Ovary (tissue), 9 donors: ENCODE measurements around the gene QPRT. TPM values are rescaled to one million over a fixed set of nuclear protein-coding genes. Genes with fewer than 3 reads are reported as not detected.

Experiments used
- DNase-seq, 5 donors: peaks; one replicate each; pipeline ENCODE4 v3.0.0-alpha.2; 2019 to 2020
- H3K27ac ChIP-seq, 2 donors: fragments of 200-600 bp; one replicate each; pipeline versions ENCODE4 v1.5.1 to v1.8.0; 2019 to 2022
- H3K27me3 ChIP-seq: fragments of 200-600 bp; one replicate; pipeline ENCODE4 v1.8.0; 2022
- H3K36me3 ChIP-seq: fragments of 200-600 bp; sonication (generic); one replicate; pipeline ENCODE4 v1.5.1; 2019
- H3K4me1 ChIP-seq: one replicate; pipeline ENCODE4 v1.8.1; 2013; ENCODE audit warnings: mild to moderate bottlenecking, moderate library complexity; ENCODE audit not compliant: insufficient read depth
- H3K4me3 ChIP-seq: fragments of 200-600 bp; sonication (generic); one replicate; pipeline ENCODE4 v1.5.1; 2017
- H3K9me3 ChIP-seq, 2 donors: fragments of 200-600 bp in 1 of 2; sonication (generic) in 1 of 2; one replicate each; pipeline versions ENCODE4 v1.5.1 to v1.8.1; 2013 to 2019; ENCODE audit warnings: mild to moderate bottlenecking in 1 of 2, moderate library complexity in 1 of 2
- EP300 ChIP-seq: sonication (generic); formaldehyde crosslinking; IDR thresholded peaks from one replicate; pipeline ENCODE4 v1.6.1; 2017; ENCODE audit warnings: antibody characterized with exemption
- POLR2A ChIP-seq: fragments of 450-650 bp; IDR thresholded peaks from one replicate; pipeline ENCODE4 v1.6.1; 2017; ENCODE audit warnings: antibody characterized with exemption, mild to moderate bottlenecking, moderate library complexity
- WGBS, 3 donors: extraction: QIAGEN DNeasy Blood & Tissue Kit in 1 of 3; methylation state at CpG; one replicate each; pipeline versions ENCODE4 v1.1.5 to v1.1.7; 2013 to 2017; 5-methylcytosine and 5-hydroxymethylcytosine counted together
- intact Hi-C, 4 donors: fragments of 100-400 bp; cut with DNase I; formaldehyde crosslinking; loops; one replicate each; pipeline versions ENCODE4 v1.11.0 to v1.15.1; 2022 to 2023
- polyA plus RNA-seq, 2 donors: library from polyadenylated mRNA; stranded (reverse); fragments of 200-250 nt in 1 of 2; fragments of 350-450 nt in 1 of 2; fragmentation: Illumina TruSeq in 1 of 2; extraction: RNeasy Lipid Tissue Mini Kit (QIAGEN cat#74804) in 1 of 2; gene quantifications; one replicate each; pipeline ENCODE4 v1.2.3, GENCODE V29; 2013 to 2014
- total RNA-seq, 7 donors: library from RNA; depleted of rRNA in 2 of 7; stranded (reverse); fragments of >200 nt in 2 of 7; fragmentation: NEBNext Ultra II Directional in 3 of 7; extraction: Animal tissue kit (Norgen Biotek cat#: 25700) in 3 of 7; gene quantifications; one replicate each; pipeline versions ENCODE4 v1.1.0 to v1.2.4, GENCODE V29; 2016 to 2023
- TF ChIP-seq, protein P1 (sequence below), 3 donors: fragments of 450-650 bp in 2 of 3; fragments of 200-600 bp in 1 of 3; IDR thresholded peaks; one replicate each; pipeline versions ENCODE4 v1.5.1 to v1.8.0; 2016 to 2022; ENCODE audit warnings: antibody characterized with exemption in 3 of 3, mild to moderate bottlenecking in 1 of 3
- donor health status: DM: no; HTN: no; CAD: no; lungs with moderate emphysema.
- donor health status: DM: no; HTN: no; CAD: no.
- donor health status: Bipolar disorder and iron deficiency.
- donor health status: DM: yes; HTN: yes; CAD: no.
- donor health status: DM: no; HTN: no; CAD: no.
- donor health status: DM: yes; HTN: yes; CAD: no.

Gene QPRT
- total and polyA plus RNA-seq, 9 donors, result 21.4 to 67.9 (median 43.1) TPM

DNA sequence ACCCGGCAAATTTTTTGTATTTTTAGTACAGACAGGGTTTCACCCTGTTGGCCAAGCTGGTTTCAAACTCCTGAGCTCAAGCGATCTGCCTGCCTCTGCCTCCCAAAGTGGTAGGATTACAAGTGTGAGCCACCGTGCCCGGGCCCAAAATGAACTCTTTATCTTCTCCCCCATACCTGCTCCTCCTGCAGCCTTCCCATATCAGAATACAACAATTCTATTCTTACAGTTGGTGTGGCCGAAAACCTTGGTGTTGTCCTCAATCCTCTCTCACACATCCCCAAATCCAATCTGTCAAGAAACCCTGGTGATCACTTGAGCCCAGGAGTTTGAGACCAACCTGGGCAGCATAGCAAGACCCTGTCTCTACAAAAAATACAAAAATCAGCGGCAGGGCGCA, 35.4 kb upstream of the QPRT start:
- no peak overlapping the region for H3K27ac ChIP-seq
- 93 to 96% (median 95%) methylated on average over 7 of the region's 7 CpGs for WGBS, 3 donors
- intact Hi-C loops, result no loop called here
- no peak for DNase-seq
- H3K36me3 ChIP-seq, result no peaks in the 10 kb centered on the region
- H3K9me3 ChIP-seq, result no peaks in the 10 kb centered on the region
- no peak overlapping the region for H3K4me3 ChIP-seq
- no peaks in the 10 kb centered on the region for H3K27me3 ChIP-seq
- no peaks in the 10 kb centered on the region for H3K4me1 ChIP-seq
- TF ChIP-seq EP300, result no peak
- TF ChIP-seq, protein P1, sequence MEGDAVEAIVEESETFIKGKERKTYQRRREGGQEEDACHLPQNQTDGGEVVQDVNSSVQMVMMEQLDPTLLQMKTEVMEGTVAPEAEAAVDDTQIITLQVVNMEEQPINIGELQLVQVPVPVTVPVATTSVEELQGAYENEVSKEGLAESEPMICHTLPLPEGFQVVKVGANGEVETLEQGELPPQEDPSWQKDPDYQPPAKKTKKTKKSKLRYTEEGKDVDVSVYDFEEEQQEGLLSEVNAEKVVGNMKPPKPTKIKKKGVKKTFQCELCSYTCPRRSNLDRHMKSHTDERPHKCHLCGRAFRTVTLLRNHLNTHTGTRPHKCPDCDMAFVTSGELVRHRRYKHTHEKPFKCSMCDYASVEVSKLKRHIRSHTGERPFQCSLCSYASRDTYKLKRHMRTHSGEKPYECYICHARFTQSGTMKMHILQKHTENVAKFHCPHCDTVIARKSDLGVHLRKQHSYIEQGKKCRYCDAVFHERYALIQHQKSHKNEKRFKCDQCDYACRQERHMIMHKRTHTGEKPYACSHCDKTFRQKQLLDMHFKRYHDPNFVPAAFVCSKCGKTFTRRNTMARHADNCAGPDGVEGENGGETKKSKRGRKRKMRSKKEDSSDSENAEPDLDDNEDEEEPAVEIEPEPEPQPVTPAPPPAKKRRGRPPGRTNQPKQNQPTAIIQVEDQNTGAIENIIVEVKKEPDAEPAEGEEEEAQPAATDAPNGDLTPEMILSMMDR (IDR thresholded peaks at IDR 0.05), result no peak
- no peak for TF ChIP-seq POLR2A

DNA sequence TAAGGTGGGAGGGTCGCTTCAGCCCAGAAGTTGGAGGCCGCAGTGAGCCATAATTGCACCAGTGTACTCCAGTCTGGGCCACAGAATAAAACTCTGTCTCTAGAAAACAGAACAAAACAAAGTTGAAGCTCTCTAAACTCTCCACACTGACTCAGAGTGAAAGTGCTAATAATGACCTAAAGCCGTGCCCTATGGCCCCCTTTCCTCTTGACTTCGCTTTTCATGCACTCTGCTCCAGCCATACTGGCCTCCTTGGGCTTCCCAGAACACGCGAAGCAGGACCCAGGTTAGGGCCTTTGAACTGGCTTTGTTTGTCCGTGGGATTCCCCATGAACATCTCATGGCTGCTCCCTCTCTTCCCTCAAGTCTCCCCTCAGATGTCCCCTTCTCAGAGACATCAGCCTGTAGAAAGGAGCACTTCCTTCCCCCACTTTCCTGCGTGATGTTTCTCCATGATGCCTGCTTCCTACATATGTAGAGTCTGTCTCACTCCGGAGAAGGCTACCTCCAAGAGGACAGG, 34.6 kb upstream of the QPRT start:
- 88 to 91% (median 89%) methylated on average over 9 of the region's 9 CpGs for WGBS, 3 donors
- H3K27ac ChIP-seq, result no peak overlapping the region
- no peak for TF ChIP-seq EP300
- TF ChIP-seq, protein P1 (IDR thresholded peaks at IDR 0.05), result no peak
- TF ChIP-seq POLR2A, result no peak
- no peaks in the 10 kb centered on the region for H3K4me1 ChIP-seq
- DNase-seq, result no peak
- no peaks in the 10 kb centered on the region for H3K36me3 ChIP-seq
- no peaks in the 10 kb centered on the region for H3K9me3 ChIP-seq
- intact Hi-C loops, result no loop called here
- H3K4me3 ChIP-seq, result no peak overlapping the region
- no peaks in the 10 kb centered on the region for H3K27me3 ChIP-seq

DNA sequence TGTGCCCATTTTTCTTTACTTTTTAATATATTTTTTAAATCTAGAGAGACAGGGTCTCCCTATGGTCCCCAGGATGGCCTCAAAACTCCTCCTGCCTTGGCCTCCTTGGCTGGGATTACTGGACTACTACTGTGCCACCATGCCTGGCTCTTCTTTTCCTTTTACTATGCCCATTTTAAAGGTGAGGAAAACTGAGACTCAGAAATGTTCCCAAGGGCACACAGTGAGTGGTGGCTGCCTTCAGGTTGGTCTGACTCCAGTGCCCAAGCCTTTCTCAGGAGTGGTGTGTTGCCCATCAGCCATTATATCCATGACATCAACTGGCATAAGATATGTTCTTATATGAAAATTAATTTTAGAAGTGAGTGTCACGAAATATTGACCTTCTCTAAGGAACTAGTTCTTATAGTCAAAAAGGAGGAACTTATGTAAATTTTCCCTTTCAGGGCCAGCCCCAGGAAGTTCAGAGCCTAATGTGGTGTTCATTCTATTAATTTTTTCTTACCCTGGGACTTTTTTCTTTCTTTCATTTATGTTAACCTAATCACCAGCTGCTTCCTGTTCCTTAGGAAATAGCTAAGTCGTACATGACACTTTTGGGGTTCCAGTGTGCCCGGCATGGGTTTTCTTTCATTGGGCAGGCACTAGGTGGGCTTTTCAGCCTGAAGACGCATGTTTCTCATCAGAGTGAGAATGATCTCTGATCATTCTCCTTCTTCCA, 33.8 kb upstream of the QPRT start:
- no peak overlapping the region for H3K27ac ChIP-seq
- intact Hi-C loops, result no loop called here
- no peaks in the 10 kb centered on the region for H3K36me3 ChIP-seq
- 79 to 90% (median 81%) methylated on average over 4 of the region's 4 CpGs for WGBS, 3 donors
- H3K9me3 ChIP-seq, result no peaks in the 10 kb centered on the region
- TF ChIP-seq POLR2A, result no peak
- H3K4me1 ChIP-seq, result no peaks in the 10 kb centered on the region
- no peak overlapping the region for H3K4me3 ChIP-seq
- no peak for DNase-seq
- H3K27me3 ChIP-seq, result no peaks in the 10 kb centered on the region

DNA sequence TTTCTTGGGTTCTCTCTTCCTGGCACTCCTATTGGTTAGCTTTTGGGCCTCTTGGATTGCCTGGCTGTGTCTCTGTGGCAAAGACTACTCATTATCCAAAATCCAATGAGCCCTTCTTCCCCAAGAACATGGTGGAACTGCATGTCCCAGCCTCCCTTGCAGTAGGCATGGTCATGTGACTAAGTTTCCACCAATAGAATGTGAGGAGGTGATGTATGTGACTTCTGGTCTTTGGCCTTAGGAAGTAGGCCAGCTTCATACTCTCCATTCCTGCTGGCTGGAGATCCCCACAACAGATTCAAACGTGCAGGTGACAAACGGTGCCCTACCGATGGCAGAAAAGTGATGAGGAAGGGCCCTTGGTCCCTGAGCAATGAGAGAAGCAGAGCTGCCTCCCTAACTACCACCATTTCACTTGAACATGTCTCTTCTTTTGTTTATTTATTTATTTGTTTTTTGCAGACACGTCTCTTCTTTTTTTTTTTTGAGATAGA, 33.2 kb upstream of the QPRT start:
- intact Hi-C loops, result no loop called here
- TF ChIP-seq EP300 (no peak), POLR2A (no peak)
- TF ChIP-seq, protein P1 (IDR thresholded peaks at IDR 0.05), result no peak
- H3K36me3 ChIP-seq, result no peaks in the 10 kb centered on the region
- H3K4me3 ChIP-seq, result no peak overlapping the region
- no peak overlapping the region for H3K27ac ChIP-seq
- no peak for DNase-seq
- H3K9me3 ChIP-seq, result no peaks in the 10 kb centered on the region
- H3K4me1 ChIP-seq, result no peaks in the 10 kb centered on the region
- WGBS, 3 donors, result 73 to 81% (median 76%) methylated on average over 4 of the region's 4 CpGs
- no peaks in the 10 kb centered on the region for H3K27me3 ChIP-seq

DNA sequence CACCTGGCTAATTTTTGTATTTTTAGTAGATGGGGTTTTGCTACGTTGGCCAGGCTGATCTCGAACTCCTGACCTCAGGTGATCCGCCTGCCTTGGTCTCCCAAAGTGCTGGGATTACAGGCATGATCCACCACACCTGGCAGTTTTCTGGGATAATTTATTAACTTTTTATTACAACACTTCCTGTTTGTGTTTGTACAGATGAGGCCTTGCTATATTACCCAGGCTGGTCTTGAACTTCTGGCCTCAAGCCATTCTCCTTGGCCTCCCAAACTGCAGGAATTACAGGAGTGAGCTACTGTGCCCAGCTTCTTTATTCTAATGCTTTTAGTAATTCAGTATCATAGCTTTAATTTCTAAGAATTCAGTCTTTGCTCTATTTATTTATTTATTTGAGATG, 32.0 kb upstream of the QPRT start:
- no peaks in the 10 kb centered on the region for H3K4me1 ChIP-seq
- TF ChIP-seq POLR2A (no peak), EP300 (no peak)
- TF ChIP-seq, protein P1 (IDR thresholded peaks at IDR 0.05), result no peak
- H3K36me3 ChIP-seq, result no peaks in the 10 kb centered on the region
- intact Hi-C loops, result no loop called here
- WGBS, 3 donors, result 84 to 98% (median 90%) methylated on average over 3 of the region's 3 CpGs
- no peaks in the 10 kb centered on the region for H3K9me3 ChIP-seq
- H3K27ac ChIP-seq, result no peak overlapping the region
- DNase-seq, result no peak
- H3K27me3 ChIP-seq, result no peaks in the 10 kb centered on the region
- H3K4me3 ChIP-seq, result no peak overlapping the region
